HG03175 (cell line): ENCODE measurements around the gene PODXL2.
"Not testable (repeated sequence)": the region's sequence is repeated elsewhere in the genome, so short reads cannot be mapped to it uniquely, and the experiment has no call there.

Experiments used
- ATAC-seq: cut with Tn5 transposase; IDR thresholded peaks from one replicate; pipeline ENCODE4 v1.9.1; 2021; ENCODE audit warnings: mild to moderate bottlenecking, moderate library complexity; ENCODE audit not compliant: unreplicated experiment

PODXL2 gene

GRCh38 chr3:127605547-127605946, 23.4 kb upstream of the PODXL2 start:
- ATAC-seq: not testable (repeated sequence)

DNA sequence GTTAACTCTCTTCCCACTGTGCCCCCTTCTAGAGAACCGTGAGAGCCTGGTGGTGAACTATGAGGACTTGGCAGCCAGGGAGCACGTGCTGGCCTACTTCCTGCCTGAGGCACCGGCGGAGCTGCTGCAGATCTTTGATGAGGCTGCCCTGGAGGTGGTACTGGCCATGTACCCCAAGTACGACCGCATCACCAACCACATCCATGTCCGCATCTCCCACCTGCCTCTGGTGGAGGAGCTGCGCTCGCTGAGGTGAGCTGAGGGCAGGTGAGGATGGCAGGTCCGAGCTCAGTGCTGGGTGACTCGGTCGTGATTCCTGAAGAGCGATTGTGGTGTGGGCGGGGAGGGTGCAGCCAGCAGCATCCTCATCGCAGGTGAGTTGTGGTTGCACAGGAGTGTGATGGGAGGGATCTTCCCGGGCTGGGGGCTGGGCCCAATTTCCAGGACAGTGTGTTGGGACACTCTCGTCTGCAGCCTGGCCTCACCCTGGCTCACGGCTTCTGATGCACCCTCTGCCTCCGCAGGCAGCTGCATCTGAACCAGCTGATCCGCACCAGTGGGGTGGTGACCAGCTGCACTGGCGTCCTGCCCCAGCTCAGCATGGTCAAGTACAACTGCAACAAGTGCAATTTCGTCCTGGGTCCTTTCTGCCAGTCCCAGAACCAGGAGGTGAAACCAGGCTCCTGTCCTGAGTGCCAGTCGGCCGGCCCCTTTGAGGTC, 22.7 kb upstream of the PODXL2 start:
- no peak for ATAC-seq

- no peak for ATAC-seq
Observed at GRCh38 chr3:127606981-127607595, 21.9 kb upstream of the PODXL2 start.

GRCh38 chr3:127607675-127608361, 21.2 kb upstream of the PODXL2 start:
- ATAC-seq: no peak

- ATAC-seq: no peak
Observed at GRCh38 chr3:127608362-127608718, 20.6 kb upstream of the PODXL2 start.

DNA sequence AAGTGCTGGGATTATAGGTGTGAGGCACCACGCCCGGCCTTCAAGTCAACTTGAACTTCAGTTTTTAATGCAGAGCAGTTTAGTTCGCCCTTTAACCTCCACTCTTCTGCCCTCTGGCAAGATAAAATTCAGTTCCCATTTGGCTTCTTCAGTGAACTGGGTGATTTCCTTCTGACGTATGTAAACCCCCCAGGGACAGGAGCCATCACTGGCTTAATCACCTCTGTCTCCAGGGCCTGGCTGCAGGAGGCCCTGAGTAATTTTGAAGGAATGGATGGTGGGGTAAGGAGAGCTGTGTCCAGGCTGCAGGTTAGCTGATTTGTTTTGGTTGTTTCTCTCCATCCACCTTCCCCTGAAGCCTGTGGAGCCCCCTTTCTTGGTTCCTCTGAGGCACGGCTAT, 18.9 kb upstream of the PODXL2 start:
- ATAC-seq: no peak

DNA sequence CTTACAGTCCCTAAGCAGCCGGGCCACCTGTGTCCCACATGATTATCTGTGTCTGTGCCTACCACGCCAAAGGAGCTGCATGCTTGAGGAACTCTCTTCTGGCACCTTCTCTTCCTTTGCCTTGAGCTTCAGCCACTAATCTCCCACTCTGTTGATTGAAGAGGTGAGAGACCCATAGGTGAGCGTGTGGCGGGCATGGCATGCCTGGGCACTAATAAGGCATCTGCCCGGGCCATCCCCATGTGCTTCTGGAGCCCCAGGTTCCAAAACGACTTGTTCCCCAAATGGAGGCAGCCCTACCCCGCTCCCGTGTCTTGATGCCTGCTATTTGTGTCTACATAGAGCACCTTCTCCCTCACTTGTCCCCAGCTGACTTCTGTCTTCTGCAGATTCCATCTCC, 17.7 kb upstream of the PODXL2 start:
- no peak for ATAC-seq

DNA sequence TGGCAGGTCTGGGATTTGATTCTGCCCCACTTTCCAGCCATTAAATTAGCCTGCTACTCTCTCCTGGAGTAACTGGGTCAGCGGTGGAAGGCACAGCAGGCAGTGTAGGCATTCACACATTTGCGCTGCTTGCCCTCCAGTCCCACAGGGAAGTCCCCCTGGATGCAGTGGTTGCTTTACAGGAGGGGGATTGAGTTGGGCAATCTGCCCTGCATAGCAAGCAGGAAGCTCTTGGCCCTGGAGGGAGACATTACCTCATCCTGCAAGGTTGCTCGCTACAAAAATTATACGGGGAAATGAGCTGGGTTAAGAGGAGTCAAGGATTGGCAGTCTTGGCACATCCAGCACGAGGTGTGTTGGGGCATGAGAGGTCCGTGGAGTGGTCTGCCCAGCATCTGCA, 16.0 kb upstream of the PODXL2 start:
- no peak for ATAC-seq

GRCh38 chr3:127613406-127613805, 15.6 kb upstream of the PODXL2 start:
- no peak for ATAC-seq

DNA sequence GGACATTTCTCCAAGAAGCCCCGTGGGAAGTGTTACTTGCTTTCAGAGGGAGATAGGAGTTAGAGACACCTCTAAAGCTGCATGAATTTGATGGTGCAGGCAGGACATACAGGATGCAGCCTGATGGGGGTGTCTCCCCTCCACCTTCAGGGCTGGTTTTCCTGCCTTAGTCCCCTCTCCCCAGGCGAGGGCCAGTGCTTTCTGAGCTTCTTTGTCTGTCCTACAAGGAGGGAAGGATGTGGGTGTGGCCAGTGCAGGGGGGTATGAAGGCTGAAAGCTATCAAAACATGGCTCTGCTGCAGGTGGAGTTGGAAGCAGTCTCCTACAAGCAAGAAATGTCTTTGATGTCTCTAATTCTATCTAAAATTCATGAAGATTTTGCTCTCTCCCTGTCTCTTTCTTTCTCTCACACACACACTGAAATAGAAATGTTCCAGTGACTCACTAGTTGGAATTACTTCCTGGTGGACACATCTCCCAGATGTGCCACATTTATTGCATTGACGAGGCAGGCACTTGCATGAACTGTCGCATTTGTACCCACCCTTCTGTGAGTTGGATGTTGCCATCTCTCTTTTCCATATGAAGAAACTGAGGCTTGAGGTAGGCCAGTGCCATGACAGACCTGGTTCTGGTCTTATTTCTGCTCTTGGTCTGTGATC, 13.9 kb upstream of the PODXL2 start:
- ATAC-seq: no peak

DNA sequence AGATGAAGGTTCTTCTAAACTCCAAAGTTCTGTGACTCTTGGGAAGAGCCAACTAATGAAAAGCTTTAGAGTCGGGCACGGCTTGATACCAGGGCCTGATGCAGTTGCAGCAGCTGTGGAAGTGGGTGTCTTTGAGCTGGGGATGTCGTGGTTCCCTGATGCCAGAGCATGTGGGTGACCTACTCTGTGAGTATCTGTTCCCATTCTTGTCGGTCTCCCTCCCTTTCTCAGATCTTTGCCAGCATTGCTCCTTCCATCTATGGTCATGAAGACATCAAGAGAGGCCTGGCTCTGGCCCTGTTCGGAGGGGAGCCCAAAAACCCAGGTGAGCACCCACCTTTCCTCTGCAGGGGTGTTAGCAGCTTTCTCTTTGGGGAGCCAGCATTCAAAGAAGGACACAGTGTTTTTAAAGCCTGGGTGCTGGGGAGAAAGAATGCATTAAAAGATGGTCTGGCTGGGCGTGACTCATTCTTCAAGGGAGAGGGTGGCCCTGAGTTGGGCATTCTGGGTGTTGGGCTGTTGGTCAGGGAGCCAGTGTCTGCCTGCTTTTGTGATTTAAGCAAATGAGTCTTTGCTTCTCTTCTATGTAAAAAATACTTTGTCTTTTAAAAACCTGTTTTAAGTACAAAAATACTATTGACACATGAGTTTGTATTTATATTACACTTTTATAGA, 13.2 kb upstream of the PODXL2 start:
- ATAC-seq: no peak

DNA sequence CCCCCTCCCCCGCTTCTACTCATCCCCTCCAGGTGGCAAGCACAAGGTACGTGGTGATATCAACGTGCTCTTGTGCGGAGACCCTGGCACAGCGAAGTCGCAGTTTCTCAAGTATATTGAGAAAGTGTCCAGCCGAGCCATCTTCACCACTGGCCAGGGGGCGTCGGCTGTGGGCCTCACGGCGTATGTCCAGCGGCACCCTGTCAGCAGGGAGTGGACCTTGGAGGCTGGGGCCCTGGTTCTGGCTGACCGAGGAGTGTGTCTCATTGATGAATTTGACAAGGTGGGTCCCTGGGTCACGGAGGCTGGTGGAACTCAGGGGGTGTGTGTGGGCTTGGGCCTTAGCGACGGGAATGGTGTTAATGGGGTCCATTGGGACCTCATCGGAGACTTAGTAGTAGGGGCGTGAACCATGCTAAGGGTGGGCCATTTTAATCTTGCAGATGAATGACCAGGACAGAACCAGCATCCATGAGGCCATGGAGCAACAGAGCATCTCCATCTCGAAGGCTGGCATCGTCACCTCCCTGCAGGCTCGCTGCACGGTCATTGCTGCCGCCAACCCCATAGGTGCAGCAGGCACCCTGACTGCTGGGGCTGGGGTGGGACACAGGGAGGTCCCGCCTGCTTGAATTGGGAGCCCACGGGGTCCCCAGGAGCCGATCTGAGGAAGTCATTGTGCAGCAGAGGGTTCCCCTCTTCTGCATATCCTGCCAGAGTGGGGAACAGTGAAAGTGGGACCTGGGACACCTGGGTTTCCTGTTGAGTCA, 12.0 kb upstream of the PODXL2 start:
- no peak for ATAC-seq

- ATAC-seq: no peak
Observed at GRCh38 chr3:127618891-127619290, 10.1 kb upstream of the PODXL2 start.

DNA sequence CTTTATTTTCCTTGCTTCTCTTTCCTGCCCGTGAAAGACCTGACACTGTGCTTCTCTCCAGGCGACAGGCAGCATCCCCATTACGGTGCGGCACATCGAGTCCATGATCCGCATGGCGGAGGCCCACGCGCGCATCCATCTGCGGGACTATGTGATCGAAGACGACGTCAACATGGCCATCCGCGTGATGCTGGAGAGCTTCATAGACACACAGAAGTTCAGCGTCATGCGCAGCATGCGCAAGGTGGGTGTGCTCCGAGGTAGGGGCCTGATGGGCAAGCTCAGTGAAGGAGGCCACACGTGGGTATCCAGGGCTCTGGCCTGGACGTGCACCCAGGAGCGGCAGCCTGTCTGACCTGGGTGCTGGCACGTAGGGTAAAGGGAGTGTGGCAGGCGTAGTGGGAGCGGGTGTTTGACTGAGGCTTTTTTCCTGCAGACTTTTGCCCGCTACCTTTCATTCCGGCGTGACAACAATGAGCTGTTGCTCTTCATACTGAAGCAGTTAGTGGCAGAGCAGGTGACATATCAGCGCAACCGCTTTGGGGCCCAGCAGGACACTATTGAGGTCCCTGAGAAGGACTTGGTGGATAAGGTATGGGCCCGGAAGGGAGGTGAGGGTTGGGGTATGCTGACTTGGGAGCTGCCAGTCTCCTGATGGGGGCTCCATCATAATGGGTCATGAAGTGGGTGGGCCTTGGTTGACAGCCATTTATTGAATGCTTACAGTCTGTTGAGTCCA, 8.2 kb upstream of the PODXL2 start:
- no peak for ATAC-seq

- no peak for ATAC-seq
Observed at GRCh38 chr3:127622031-127622430, 7.0 kb upstream of the PODXL2 start.

- no peak for ATAC-seq
Observed at GRCh38 chr3:127622772-127623576, 6.0 kb upstream of the PODXL2 start.

DNA sequence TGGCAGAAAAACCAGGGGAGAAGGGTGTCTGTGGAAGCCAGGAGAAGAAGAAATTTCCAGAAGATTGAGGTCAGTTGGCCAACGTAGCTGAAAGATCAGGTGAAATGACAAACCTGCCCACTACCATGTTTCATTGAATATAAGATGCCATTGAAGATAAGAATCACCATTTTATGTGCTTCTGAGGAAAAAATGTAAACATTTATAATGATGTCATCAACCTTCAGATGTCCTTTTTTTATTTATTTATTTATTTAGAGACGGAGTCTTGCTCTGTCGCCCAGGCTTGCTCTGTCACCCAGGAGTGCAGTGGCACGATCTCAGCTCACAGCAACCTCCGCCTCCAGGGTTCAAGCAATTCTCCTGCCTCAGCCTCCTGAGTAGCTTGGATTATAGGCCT, 4.9 kb upstream of the PODXL2 start:
- ATAC-seq: no peak

- ATAC-seq: no peak
Observed at GRCh38 chr3:127625821-127626220, 3.2 kb upstream of the PODXL2 start.

GRCh38 chr3:127628426-127628787, 578 bp upstream of the PODXL2 start:
- ATAC-seq: no peak
